Glutamatergic neuron (in vitro differentiated cells): Measurements from ENCODE around the gene EPN2. TPM values are rescaled to one million over a fixed set of nuclear protein-coding genes. Genes with fewer than 3 reads are reported as not detected.
A peak's percentile ranks its signal among the peaks of the same experiment; 100 is the strongest.

Source experiments
- DNase-seq: peaks from one replicate; pipeline ENCODE4 v3.0.0; 2022
- H3K27ac Mint-ChIP-seq: one replicate; pipeline ENCODE4 v1.8.0; 2020; ENCODE audit warnings: mild to moderate bottlenecking, mixed read lengths, inconsistent platforms; ENCODE audit not compliant: unreplicated experiment
- H3K27me3 Mint-ChIP-seq: one replicate; pipeline ENCODE4 v1.8.0; 2020; ENCODE audit warnings: mild to moderate bottlenecking, moderate library complexity, mixed read lengths, inconsistent platforms; ENCODE audit not compliant: unreplicated experiment
- H3K36me3 Mint-ChIP-seq: one replicate; pipeline ENCODE4 v1.8.0; 2020; ENCODE audit warnings: mild to moderate bottlenecking, mixed read lengths, inconsistent platforms; ENCODE audit not compliant: unreplicated experiment
- H3K4me1 Mint-ChIP-seq: one replicate; pipeline ENCODE4 v1.8.0; 2020; ENCODE audit warnings: mild to moderate bottlenecking, low read depth, mixed read lengths, inconsistent platforms; ENCODE audit not compliant: unreplicated experiment
- H3K4me3 Mint-ChIP-seq: one replicate; pipeline ENCODE4 v1.8.0; 2020; ENCODE audit warnings: mild to moderate bottlenecking, mixed read lengths, inconsistent platforms; ENCODE audit not compliant: unreplicated experiment
- H3K9me3 Mint-ChIP-seq: one replicate; pipeline ENCODE4 v1.8.0; 2020; ENCODE audit warnings: mild to moderate bottlenecking, moderate library complexity, mixed read lengths, inconsistent platforms; ENCODE audit not compliant: unreplicated experiment
- CTCF ChIP-seq: fragments of 200-600 bp; sonication (generic); IDR thresholded peaks from one replicate; pipeline ENCODE4 v1.5.0; 2021; ENCODE audit not compliant: partially characterized antibody, unreplicated experiment
- total RNA-seq: library from RNA; stranded (reverse); fragmentation: NEBNext Ultra II Directional; extraction: Animal tissue kit (Norgen Biotek cat#: 25700); gene quantifications from one replicate; pipeline ENCODE4 v1.2.1, GENCODE V29; 2021; ENCODE audit not compliant: unreplicated experiment

EPN2 gene
- total RNA-seq, 1 donor from 2014 or later: 45.2 TPM

DNA sequence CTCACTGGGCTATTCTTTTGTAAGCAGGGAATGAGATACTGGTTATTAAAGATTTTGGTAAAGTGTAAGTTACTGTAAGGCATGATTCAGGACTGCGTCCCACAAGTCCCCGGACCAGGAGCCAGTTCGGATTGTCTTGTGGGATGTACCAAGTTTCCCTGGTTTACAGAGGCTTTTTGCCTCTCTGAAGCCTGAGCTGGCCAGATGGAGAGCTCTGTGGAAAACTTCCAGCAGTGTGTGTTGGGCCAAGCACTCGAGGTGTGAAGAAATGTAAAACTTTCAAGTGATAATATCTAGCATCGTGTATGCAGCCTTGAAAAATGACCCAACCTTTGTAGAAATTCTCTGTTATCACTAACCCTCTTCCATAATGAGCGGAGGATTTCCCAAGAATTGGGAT is 2.4 kb downstream of the EPN2 start:
- peaks cover 8% of the 10 kb centered on the region for H3K4me1 Mint-ChIP-seq
- H3K4me3 Mint-ChIP-seq: no peak overlapping the region
- peaks cover 5% of the 10 kb centered on the region for H3K27me3 Mint-ChIP-seq
- no peak overlapping the region for H3K27ac Mint-ChIP-seq
- DNase-seq: peak; percentile 6
- H3K9me3 Mint-ChIP-seq: peaks cover 4% of the 10 kb centered on the region
- no peaks in the 10 kb centered on the region for H3K36me3 Mint-ChIP-seq
- no peak for TF ChIP-seq CTCF

GRCh38 chr17:19242323-19242722 is 5.2 kb downstream of the EPN2 start:
- Mint-ChIP-seq H3K4me1 (peaks cover 13% of the 10 kb centered on the region), H3K27ac (no peak overlapping the region), H3K9me3 (peaks cover 4% of the 10 kb centered on the region), H3K27me3 (peaks cover 5% of the 10 kb centered on the region), H3K4me3 (no peak overlapping the region), H3K36me3 (no peaks in the 10 kb centered on the region)
- no peak for TF ChIP-seq CTCF
- DNase-seq: no peak

DNA sequence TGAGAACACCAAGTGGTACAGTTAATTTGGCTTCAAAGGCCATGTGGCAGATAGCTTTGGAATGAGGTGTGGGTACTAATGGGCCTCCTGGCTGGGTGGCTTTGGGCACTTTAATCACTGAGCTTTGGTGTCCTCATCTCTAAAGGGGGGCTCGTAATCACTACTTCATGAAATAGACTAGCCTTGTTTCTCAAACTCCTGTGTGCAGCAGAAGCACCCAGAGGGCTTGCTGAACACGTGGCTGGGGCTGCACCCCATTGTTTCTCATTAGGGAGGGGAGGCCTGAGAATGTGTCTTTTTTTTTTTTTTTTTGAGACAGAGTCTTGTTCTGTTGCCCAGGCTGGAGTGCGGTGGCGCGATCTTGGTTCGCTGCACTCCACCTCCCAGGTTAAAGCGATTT is 5.8 kb downstream of the EPN2 start:
- no peak for DNase-seq
- H3K4me1 Mint-ChIP-seq: peaks cover 19% of the 10 kb centered on the region
- peaks cover 4% of the 10 kb centered on the region for H3K9me3 Mint-ChIP-seq
- H3K36me3 Mint-ChIP-seq: no peaks in the 10 kb centered on the region
- H3K27ac Mint-ChIP-seq: peak overlapping the region; percentile 22
- no peak overlapping the region for H3K4me3 Mint-ChIP-seq
- peaks cover 5% of the 10 kb centered on the region for H3K27me3 Mint-ChIP-seq
- TF ChIP-seq CTCF: no peak

GRCh38 chr17:19243838-19244237 is 6.7 kb downstream of the EPN2 start:
- Mint-ChIP-seq H3K27ac (no peak overlapping the region), H3K4me3 (no peak overlapping the region), H3K4me1 (peaks cover 23% of the 10 kb centered on the region), H3K27me3 (peaks cover 3% of the 10 kb centered on the region), H3K36me3 (no peaks in the 10 kb centered on the region), H3K9me3 (no peaks in the 10 kb centered on the region)
- DNase-seq: peak; percentile 1
- TF ChIP-seq CTCF: no peak

- peak; percentile 17 for DNase-seq
- peaks cover 29% of the 10 kb centered on the region for H3K4me1 Mint-ChIP-seq
- no peaks in the 10 kb centered on the region for H3K9me3 Mint-ChIP-seq
- H3K27ac Mint-ChIP-seq: no peak overlapping the region
- peaks cover 3% of the 10 kb centered on the region for H3K27me3 Mint-ChIP-seq
- no peak overlapping the region for H3K4me3 Mint-ChIP-seq
- no peaks in the 10 kb centered on the region for H3K36me3 Mint-ChIP-seq
- no peak for TF ChIP-seq CTCF
Measured at GRCh38 chr17:19244357-19244756, 7.2 kb downstream of the EPN2 start.
